ENCODE results near the gene GABPB1.

Gene GABPB1

DNA sequence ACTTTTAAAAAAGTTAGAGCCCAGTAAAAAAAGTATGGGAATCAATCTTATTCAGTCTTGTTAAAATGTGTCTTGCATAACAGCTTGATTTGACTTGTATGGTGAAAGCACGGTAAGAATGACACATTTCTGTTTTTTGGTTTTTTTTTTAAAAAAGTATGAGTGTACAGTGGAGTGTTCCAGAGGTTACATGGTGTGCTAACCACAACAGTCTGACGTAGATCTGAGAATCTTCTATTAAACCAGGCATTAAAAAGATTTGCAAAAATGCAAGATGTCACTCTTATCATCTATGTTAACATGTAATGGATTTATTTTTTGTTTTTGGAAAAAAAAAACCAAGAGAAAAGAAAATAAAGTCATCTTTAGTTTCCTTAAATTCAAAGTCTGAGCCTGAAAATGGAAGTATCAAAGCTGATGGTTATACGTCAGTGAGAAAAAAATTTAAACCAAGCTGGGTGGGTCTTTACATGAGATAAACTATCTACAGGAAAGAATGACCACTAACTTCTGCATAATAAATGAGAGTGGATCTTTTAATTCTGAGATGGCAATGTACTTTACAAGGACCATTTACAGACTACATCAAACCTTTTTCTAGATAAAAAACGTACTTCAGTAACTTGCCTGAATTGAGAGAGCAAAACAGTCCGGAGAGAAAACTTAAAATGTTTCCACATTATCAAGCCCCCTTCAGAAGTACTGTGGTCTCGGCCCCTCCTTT is 1.6 kb downstream of the GABPB1 start:
- no peak for DNase-seq
- peak overlapping the region; percentile 99 for H3K27ac ChIP-seq
- H3K27me3 ChIP-seq (ENCODE audit: insufficient read depth, low read depth, severe bottlenecking), result no peaks in the 10 kb centered on the region
- no peaks in the 10 kb centered on the region for H3K9me3 ChIP-seq (ENCODE audit: severe bottlenecking)
- TF ChIP-seq, protein P1, sequence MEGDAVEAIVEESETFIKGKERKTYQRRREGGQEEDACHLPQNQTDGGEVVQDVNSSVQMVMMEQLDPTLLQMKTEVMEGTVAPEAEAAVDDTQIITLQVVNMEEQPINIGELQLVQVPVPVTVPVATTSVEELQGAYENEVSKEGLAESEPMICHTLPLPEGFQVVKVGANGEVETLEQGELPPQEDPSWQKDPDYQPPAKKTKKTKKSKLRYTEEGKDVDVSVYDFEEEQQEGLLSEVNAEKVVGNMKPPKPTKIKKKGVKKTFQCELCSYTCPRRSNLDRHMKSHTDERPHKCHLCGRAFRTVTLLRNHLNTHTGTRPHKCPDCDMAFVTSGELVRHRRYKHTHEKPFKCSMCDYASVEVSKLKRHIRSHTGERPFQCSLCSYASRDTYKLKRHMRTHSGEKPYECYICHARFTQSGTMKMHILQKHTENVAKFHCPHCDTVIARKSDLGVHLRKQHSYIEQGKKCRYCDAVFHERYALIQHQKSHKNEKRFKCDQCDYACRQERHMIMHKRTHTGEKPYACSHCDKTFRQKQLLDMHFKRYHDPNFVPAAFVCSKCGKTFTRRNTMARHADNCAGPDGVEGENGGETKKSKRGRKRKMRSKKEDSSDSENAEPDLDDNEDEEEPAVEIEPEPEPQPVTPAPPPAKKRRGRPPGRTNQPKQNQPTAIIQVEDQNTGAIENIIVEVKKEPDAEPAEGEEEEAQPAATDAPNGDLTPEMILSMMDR (IDR thresholded peaks at IDR 0.05; ENCODE audit: low read depth, low read length), result no peak
- peak overlapping the region; percentile 65 for H3K4me3 ChIP-seq (ENCODE audit: low read depth, low read length)
- peaks cover 36% of the 10 kb centered on the region for H3K36me3 ChIP-seq

DNA sequence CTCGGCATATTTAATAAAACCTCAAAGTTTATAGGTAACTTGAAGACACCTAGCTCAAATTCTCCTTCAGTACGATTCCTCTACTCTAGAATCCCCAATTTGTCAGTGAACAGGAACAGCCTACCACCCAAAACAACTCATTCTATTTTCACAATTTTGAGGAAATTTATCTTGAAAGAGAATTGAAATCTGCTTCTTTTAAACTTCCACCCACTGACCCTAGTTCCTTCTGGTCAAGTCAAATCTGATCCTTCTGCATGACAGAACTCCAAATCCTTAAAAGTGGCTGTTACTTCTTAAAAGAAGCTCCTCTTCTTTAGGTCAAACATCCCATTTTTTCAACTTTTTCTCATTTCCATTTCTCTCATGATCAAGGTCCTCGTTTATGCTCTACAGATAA is 4.4 kb downstream of the GABPB1 start:
- Histone ChIP-seq H3K36me3 (peaks cover 18% of the 10 kb centered on the region), H3K27ac (no peak overlapping the region), H3K4me3 (ENCODE audit: low read depth, low read length) (no peak overlapping the region), H3K27me3 (ENCODE audit: insufficient read depth, low read depth, severe bottlenecking) (no peaks in the 10 kb centered on the region), H3K9me3 (ENCODE audit: severe bottlenecking) (no peaks in the 10 kb centered on the region)
- TF ChIP-seq, protein P1 (IDR thresholded peaks at IDR 0.05; ENCODE audit: low read depth, low read length), result no peak
- DNase-seq, result no peak

DNA sequence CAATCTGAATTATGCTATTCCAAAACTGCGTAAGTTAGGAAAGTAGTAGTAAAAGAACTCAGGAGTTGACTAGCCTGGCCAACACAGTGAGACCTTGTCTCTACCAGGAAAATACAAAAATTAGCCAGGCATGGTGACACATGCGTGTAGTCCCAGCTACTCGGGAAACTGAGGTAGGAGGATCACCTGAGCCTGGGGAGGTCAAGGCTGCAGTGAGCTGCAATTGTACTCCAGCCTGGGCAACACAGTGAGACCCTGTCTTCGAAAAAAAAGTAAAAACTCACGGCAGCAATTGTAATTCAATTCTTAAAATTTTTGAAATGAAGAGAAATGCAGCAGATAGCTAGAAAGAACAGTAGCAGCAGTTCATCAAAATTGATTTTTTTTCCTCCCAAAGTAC is 9.7 kb downstream of the GABPB1 start:
- TF ChIP-seq, protein P1 (IDR thresholded peaks at IDR 0.05; ENCODE audit: low read depth, low read length), result no peak
- H3K27ac ChIP-seq, result no peak overlapping the region

DNA sequence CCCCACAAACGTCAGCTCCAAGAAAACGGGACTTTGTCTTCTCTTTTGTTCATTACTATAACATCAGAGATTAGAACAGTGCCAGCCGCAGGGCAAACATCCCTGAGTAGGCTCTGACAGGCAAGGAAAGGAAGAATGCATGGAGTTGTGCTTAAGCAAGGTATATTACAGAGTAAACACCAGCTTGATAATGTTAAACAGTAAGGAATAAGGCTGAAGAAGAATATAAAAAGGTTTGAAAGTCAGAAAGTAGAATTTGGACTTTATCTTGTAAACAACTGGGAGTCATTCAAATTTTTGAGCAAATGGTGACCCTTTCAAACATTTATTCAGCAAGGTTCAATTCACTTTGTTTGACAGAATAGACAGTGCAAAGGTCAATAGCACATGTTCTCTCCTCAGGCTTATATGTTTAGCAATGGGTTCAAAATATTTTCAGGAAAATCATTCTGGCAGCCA is 11.0 kb downstream of the GABPB1 start:
- Histone ChIP-seq H3K27ac (no peak overlapping the region), H3K27me3 (ENCODE audit: insufficient read depth, low read depth, severe bottlenecking) (no peaks in the 10 kb centered on the region), H3K9me3 (ENCODE audit: severe bottlenecking) (no peaks in the 10 kb centered on the region), H3K4me3 (ENCODE audit: low read depth, low read length) (no peak overlapping the region), H3K36me3 (no peaks in the 10 kb centered on the region)
- TF ChIP-seq, protein P1 (IDR thresholded peaks at IDR 0.05; ENCODE audit: low read depth, low read length), result no peak
- DNase-seq, result no peak

More for the DNA sequence above, 9.7 kb downstream of the GABPB1 start:
- Histone ChIP-seq H3K36me3 (no peaks in the 10 kb centered on the region), H3K4me3 (ENCODE audit: low read depth, low read length) (no peak overlapping the region), H3K27me3 (ENCODE audit: insufficient read depth, low read depth, severe bottlenecking) (no peaks in the 10 kb centered on the region), H3K9me3 (ENCODE audit: severe bottlenecking) (no peaks in the 10 kb centered on the region)
- DNase-seq, result no peak

DNA sequence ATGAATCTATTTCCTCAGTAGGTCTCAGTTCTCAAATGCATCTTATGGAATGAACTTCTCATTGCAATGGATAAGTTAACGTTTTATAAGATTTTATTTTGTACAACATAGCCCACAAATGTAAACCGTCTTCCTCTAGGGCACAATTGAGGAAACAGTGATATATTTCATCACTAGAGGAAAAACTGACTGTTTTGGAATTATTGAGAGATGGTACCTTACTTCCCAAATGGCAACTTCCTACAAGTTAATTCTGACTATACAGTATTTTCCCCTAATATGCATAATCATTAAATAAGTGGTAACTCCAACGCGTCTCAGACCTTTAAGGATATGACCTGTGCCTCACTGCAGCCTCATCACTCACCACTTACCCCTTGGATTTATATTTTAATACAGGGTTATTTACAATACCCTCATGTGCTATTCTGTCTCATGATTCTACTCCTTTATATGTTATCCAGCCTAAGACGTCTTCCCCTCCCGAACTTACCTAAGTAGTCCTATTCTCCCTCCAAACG is 13.3 kb downstream of the GABPB1 start:
- Histone ChIP-seq H3K27me3 (ENCODE audit: insufficient read depth, low read depth, severe bottlenecking) (no peaks in the 10 kb centered on the region), H3K27ac (no peak overlapping the region), H3K9me3 (ENCODE audit: severe bottlenecking) (no peaks in the 10 kb centered on the region), H3K4me3 (ENCODE audit: low read depth, low read length) (no peak overlapping the region), H3K36me3 (no peaks in the 10 kb centered on the region)
- no peak for DNase-seq
- TF ChIP-seq, protein P1 (IDR thresholded peaks at IDR 0.05; ENCODE audit: low read depth, low read length), result no peak
